GM18909 (cell line): ENCODE measurements around the gene SLC35F3.

Source experiments
- ATAC-seq: cut with Tn5 transposase; IDR thresholded peaks from one replicate; pipeline ENCODE4 v1.9.1; 2021; ENCODE audit warnings: mild to moderate bottlenecking; ENCODE audit not compliant: unreplicated experiment, poor library complexity

Gene SLC35F3

DNA sequence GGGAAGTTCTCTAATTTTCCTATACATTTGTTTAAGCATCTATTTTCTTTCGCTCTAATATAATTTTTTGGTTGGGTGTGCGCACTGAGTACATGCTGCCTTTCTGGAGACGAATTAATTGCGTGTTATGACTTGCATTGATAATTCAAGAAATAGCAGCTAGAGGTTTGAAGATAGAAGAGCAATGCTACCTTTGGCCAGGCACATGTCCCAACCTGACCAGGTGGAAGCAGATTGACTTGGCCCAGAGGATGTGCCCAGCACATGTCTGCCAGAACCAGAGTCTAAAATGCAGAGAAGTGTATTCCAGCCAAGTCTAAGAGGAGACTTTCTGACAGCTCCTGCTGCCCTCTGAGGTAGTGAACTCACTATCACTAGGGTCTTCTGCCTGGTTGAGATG is 114.3 kb downstream of the SLC35F3 start:
- no peak for ATAC-seq

DNA sequence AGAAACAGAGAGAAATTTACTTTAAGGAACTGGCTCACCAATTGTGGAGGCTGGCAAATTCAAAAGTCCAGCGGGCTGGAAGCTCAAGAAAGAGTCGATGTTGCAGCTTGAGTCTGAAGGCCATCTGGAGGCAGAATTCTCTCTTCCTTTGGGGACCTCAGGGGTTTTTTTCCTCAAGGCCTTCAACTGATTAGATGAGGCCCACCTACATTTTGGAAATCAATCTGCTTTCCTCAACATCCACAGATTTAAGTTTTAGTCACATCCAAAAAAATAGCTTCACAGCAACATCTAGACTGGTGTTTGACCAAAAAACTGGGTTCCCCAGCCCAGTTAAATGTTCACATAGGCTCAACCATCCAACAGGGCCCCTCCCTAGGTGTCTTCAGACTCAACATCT is 114.9 kb downstream of the SLC35F3 start:
- ATAC-seq: no peak

DNA sequence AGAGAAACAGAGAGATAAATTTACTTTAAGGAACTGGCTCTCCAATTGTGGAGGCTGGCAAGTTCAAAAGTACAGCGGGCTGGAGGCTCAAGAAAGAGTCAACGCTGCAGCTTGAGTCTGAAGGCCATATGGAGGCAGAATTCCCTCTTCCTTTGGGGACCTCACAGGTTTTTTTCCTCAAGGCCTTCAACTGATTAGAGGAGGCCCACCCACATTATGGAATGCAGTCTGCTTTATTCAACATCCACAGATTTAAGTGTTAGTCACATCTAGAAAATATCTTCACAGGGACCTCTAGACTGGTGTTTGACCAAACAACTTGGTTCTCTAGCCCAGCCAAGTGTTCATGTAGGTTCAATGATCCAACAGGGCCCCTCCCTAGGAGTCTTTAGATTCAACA is 117.8 kb downstream of the SLC35F3 start:
- ATAC-seq: no peak

DNA sequence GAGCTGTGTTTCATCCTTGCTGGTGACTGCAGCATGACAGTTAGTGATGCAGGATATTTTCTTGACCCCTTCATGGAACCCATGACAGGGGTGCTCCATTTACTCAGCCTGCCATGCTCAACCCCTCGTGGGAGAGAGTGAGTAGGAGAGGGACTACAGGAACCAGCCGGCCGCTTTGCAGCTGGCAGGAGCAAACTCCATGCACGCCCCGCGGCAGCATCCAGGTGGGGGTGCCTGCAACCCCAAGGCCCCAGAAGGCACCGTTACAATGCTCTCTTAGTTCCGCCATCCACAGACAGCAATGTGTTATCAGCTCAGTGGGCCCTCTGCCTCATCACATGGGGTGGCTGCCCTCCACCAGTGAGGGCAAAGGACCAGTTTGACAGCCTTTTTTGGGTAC is 135.1 kb downstream of the SLC35F3 start:
- no peak for ATAC-seq

DNA sequence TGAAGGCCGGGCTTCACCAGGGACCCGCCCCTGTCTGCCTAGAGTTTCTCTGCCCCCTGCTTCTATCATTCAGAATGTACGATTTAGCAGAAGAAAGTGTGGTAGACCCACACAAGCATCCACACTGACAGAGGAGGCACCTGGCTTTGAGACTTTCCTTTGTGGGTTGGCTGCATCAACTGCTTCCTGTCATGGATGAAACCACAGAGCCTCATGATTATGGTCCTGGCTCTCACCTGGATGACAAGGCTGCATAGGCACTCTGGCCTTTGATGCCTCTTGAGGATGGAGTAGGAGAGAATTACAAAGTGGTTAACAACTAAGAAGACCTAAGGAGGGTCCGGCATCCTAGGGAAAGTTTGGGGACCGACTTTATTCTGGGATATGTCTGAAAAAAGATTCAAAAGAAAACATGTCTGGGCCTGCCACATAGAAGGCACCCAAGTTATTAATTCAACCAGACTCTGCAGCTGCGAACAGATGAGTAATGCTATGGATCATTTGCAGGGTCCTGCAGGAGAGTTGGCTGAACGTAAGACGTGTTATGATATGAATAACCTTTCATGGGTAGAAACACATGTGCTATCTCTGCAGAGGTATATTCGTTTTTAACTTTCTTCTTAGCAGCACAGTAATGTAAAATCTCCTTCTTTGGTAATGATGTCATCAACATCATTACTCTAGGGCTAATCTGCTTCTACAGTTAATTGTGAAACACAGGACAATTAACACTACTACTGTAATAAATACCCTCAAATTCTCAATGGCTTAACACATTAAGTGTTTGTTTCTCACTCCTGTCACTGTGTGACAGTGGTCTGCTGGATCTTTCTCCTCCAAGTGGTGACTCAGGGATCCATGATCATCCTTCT is 136.2 kb downstream of the SLC35F3 start:
- no peak for ATAC-seq

DNA sequence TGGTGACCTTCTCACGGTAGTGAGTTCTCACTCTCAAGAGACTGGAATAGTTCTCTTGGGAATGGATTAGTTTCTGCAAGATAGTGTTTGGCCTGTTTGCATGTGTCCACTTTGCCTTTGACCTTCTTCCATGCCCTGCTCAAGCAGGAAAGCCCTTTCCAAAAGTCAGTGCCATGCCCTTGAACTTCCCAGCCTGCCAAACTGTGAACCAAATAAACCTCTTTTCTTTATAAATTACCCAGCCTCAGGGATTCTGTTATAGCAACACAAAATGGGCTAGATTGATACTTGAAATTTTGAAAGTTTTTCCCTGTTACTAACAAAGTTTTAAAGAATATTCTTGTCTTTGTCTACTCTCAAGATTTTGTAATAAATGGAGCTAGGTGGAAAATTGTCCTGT is 139.6 kb downstream of the SLC35F3 start:
- ATAC-seq: no peak

DNA sequence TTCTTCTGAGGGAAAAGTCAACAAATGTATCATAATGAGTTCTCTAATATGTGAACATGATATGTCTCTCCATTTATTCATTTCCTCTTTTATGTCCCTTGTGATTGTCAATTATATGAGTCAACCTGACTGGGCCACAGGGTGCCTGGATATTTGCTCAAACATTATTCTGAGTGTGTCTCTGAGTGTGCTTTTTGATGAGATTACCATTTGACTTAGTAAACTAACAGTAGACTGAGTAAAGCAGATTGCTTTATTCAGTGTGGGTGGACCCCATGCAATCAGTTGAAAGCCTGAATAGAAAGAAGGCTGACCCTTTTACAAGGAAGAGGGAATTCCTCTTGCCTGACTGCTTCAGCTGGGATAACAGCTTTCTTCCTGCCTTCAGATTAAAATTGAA is 142.6 kb downstream of the SLC35F3 start:
- ATAC-seq: no peak

DNA sequence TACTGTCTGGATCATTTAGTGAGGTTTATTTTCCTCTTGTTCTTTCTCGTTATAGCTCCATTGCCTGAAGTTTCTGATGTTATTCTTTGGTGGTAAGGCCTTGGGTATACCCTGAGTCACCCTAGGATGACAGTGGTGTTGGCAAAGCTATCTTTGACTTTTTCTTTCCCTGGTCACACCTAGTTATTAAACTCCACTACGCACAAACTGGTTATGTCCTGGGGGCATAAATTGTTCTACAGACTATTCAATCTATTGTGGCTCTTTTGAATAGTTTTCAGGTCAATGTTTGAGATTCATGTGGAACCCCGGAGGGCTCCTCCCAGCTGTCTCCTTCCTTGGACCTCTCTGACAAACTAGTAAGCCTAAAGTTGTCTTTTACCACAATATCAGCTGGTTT is 157.7 kb downstream of the SLC35F3 start:
- no peak for ATAC-seq

DNA sequence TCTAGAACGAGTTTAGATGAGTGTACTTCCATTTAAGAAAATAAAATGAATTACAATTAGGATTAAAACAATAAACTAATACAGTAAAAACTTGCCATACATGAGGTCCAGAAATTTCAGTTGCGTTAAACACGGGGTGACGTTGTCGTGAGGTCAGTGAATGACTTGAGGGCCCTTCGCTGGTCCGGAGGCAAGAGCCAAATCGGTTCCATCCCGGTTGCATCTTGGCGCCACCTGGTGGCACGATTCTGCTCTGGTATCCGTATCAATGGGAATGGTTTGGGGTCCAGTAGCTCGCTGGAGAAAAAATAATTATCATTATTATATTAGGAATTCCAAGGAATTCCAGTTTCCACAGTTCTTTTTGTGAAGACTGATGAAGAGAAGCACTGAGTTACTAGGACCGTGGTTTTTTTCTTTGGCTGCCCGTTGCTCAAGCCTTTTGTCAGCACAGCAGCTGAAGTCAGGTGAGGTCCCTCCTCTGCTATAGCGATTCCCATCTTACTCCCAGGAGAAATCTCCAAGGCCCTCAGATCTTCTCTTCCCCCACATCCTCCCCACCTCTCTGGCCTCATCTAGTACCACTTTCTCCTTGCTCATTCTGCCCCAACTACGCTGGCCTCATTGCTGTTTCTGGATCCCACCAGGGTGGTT is 161.4 kb downstream of the SLC35F3 start:
- no peak for ATAC-seq

DNA sequence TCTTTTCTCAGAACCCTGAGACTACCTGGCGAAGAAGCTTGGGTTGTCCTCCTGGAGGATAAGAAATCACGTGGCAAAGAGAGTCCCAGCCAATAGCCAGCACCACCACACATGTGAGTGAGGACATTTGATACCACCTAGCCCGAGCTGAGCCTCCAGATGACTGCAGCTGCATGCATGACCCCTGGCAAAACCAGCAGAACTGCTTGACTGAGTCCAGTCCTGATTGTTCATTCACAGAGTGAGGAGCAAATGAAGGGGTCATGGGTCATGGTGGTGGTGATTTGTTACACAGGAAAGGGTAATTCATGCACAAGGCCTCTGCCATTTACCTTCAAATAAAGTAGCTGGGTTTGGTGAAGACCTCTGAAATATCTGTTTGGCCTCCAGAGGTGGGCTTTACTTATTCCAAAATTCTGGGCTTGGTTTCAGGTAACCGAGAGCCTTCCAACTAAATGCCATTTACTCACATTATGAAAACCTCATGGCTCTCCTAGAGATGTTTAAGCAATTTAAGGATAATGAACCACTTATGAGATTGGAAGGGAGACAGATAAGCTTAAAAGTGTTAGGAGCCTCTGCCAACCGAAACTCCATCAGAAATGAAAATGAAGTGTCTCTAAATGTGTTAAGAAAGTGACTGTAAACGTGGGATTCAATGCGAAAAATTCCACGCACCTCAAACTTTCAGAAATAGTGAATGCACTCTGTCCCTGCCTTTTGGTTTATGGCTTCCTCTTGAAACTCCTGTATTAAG is 163.3 kb downstream of the SLC35F3 start:
- ATAC-seq: no peak

DNA sequence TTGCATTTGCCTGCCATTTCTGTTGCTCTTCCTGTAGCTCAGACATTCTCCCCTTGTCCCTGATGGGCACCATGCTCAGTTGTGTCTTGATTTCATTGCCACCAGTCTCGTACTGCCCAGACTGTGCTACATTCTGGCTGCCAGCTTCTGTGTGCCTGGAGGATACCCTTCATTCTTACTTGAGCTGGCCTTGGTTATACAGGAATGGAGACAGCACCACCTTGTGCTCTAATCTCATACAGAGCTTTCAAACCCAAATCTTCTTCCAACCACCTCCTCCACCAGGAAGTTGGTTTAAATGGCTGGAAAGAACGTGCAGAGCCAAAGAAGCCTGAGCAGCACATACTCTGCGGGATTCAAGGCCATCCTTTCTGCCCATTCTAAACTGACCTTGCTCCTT is 165.3 kb downstream of the SLC35F3 start:
- no peak for ATAC-seq

DNA sequence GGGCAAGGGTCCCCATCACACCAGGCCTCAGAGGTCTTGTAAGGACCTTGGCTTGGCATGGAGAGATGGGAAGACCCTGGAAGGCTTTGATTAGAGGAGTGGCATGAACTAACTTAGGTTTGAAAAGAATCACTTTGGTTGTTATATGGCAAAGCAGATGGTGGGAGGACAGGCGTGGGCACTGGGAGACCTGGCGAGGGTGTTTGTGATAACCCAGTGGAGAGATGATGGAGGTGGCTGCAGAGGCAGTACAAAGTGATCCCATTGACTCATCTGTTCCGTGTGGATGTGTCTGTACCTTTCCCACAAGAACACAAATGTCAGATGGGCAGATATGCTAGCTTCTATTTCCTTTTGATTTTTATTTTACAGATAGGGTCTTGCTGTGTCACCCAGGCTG is 168.3 kb downstream of the SLC35F3 start:
- no peak for ATAC-seq

DNA sequence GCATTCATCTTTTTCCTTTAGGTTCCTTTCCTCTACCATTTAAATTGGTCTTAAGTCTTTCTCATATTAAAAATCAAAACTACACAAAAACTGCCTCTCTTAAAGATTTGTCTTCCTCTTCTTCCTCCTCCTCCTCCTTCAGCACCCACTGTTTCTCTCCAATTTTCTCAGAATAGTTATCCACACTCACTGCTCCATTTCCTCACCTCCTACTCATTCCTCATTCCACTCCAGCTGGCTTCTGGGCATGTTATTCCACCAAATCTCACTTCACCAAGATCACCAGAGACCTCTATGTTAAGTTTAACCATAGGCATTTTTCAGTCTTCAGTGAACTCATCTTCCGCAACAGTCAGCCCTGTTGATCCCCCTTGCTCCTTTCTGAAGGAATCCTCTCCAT is 173.7 kb downstream of the SLC35F3 start:
- ATAC-seq: no peak

DNA sequence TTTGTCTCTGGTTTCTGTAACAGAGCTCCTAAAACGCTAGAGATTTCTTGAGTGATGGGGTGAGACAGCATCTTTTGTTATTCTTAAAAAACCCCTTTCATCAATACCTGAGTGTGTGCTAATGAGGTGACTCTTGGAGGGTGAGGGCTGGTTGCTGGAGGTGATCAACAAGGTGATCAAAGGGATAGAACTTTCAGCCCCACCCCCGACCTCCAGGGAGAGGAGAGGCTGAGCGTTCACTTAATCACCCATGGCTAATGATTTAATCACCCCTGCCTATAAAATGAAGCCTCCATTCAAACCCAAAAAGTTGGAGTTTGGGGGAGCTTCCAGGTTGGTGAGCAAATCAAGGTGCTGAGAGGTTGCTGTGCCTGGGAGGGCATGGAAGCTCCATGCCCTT is 175.4 kb downstream of the SLC35F3 start:
- ATAC-seq: no peak

DNA sequence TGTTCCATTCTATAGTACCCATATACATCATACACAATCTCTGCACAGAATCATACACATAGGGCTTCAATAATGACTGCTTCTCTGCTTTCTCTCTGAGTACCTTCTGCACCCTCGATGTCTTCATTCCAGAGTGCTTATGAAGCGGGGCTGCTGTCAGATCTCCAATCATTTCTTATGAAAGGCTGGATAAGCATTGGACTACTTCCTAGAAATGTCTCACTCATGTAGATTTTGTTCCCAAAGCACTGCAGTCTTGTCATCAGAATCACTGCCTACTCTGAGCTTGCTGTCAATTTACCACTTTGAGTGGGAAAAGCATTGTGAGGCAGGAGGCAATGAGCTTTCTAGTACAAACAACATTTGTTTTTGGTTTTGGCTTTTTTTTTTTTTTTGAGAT is 179.0 kb downstream of the SLC35F3 start:
- ATAC-seq: no peak

DNA sequence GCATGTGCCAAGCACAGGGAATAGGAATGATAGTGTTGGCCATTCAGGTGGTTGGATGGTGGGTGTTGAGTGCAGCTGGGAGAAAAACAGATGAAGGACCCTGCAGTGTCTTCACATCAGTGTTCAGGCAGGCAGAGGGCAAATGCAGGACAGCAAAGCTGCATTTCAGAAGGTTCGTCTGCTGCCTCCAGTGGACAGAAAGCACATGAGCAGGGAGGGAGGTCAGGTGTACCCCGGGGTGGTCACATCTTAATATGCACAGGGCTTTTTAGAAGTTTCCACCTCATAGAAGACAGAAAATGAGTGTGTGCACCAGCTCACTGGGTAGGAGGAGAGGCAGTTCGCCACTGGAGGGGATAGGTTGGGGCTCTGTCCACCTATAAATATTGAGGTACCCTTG is 184.9 kb downstream of the SLC35F3 start:
- ATAC-seq: no peak

DNA sequence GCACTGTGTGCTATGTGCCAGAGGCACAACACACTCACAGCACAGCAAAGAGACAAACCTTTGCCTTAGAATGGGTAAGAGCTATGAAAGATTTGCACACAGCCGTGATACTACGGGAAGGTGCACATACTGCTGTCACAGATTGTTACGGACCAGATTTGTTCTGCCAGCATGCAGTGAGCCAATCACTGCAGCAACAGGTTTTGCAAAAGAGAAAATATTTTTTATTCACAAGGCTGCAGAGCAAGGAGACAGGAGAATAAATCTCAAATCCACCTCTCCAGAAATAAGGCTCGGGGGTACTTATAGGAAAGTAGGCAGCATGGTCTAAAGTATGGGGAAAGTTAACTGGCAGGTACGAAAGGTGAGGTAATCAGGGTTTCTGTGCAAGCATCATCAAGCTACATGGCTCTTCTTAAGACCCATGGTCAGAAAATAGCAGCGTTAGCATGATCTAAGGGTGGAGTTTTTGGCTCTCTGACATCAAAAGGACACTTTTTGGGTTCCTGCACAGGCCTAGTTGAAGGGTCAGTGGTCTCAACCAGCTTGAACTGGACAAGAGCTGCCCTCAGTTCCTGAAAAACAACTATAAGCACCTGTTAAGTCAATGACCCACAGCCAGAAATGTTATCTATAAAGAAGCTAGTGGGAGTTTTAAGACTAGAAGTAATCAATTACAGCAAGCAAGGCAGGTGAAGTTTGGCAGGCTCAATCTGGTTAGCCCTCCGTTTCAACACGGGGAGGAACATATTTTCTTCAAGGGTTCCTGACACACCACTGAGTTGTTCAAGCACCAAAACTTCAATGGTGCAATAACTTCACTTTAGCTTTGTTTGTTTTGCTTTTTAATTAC is 186.0 kb downstream of the SLC35F3 start:
- no peak for ATAC-seq

DNA sequence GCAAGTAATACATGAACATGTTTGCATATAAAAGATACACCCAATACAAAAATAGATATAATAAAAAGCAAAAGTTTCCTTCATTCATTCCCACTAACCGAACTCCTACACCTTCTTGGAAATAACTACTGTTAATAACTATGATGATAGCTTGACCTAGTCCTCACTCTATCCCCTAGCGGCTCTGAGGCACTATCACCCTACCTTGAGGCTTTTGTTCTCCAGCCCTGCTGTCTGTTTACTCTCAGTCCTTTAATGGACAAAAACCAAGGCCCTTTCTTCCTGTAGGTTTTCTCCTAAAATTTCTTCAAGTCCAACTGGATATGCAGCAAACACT is 186.6 kb downstream of the SLC35F3 start:
- no peak for ATAC-seq

DNA sequence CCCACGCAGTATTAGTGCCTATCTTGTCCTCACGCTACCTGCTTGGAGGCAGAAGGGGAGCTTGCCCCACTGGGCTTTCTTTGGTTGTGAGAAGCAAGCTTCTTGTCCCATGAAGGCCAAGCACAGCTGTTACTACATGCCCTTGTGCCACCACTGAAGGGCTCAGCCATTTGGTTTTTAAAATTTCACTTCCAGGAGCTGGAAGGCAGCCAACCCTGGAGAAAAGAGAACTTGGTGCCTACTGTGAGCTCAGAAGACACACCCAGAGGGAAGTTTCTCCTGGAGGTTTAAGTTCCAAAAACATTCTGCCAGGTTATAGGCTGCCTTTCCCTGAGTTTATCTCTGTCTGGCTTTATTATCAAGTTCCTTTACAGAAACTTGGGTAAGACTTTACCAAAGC is 187.4 kb downstream of the SLC35F3 start:
- ATAC-seq: no peak

DNA sequence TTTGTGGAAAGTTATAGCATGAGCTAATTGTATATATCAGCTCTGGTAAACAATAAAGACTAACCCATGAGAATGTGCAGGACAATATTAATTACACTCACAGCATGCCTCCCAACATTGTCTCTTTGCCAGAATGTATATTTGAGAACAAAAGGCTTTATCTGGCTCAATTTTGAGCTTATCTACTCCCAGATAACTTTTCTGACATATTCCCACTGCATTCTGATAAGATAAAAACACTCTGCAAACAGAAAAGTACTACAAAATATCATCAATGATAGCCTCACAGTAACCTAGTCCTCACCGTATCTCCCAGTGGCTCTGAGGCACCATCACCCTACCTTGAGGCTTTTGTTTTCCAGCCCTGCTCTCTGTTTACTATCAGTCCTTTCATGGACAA is 188.6 kb downstream of the SLC35F3 start:
- ATAC-seq: no peak

DNA sequence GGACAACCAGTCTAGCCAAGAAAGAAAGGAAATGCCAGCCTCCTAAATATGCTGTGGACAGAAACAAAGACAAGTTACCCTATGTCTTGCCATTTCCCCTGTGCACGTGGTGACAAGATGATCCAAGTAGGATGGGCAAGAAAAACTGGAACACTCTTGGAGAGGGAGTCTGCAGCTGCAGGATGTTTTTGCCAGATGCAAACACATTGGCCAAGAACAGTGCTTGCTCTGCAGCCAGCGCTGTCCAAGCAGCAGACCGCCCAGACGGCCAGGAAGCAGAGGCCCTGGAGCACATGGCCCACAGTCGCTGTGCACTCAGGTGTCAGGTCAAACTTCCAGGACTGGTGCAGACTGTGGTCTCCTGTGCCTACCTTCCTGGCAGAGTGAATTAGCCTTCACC is 189.3 kb downstream of the SLC35F3 start:
- ATAC-seq: no peak
